Measurements from ENCODE around the gene ANXA2R.
"Not testable (repeated sequence)": the region's sequence is repeated elsewhere in the genome, so short reads cannot be mapped to it uniquely, and the experiment has no call there.

ANXA2R gene

DNA sequence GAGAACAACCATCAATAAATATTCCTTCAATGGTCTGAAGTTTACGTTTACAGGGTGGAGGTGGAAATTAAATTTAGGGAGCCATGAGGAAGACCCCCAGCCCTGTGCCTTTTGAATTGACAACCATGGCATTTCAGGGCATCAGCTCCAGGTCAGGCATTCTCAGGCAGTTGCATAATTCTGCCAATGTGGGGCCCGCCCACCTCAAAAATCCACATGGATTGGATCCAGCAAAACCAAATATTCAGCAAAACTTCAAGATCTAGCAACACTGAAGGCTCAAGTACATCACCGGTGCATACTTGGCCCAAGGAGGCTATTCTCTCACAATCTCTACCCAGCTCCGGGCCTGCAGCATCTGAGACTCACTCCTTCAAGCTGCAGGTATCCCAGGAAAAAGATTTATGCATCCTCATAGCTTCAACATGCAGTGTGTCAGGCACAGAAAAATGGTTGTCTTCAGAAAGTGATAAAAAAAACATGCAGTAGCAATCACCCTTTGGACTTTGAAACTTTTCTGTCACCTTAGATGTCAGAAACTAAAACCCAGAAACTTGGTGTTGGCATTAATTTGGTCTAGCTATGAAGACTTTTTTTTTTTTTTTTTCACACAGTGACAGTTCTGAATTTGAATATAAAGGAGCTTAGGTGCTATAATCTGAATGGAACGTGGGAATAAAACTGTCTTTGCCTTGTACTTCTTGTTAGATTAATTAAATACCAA is 21.4 kb upstream of the ANXA2R start:
- H3K9ac ChIP-seq = no peak overlapping the region
- no peaks in the 10 kb centered on the region for H3K27me3 ChIP-seq (ENCODE audit: control insufficient read depth, insufficient read depth, low read length)
- no peaks in the 10 kb centered on the region for H3K9me3 ChIP-seq (ENCODE audit: control insufficient read depth, low read length)
- H3K4me3 ChIP-seq (ENCODE audit: low read depth, low read length) = no peak overlapping the region
- TF ChIP-seq, protein P1, sequence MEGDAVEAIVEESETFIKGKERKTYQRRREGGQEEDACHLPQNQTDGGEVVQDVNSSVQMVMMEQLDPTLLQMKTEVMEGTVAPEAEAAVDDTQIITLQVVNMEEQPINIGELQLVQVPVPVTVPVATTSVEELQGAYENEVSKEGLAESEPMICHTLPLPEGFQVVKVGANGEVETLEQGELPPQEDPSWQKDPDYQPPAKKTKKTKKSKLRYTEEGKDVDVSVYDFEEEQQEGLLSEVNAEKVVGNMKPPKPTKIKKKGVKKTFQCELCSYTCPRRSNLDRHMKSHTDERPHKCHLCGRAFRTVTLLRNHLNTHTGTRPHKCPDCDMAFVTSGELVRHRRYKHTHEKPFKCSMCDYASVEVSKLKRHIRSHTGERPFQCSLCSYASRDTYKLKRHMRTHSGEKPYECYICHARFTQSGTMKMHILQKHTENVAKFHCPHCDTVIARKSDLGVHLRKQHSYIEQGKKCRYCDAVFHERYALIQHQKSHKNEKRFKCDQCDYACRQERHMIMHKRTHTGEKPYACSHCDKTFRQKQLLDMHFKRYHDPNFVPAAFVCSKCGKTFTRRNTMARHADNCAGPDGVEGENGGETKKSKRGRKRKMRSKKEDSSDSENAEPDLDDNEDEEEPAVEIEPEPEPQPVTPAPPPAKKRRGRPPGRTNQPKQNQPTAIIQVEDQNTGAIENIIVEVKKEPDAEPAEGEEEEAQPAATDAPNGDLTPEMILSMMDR (IDR thresholded peaks at IDR 0.05) = no peak
- peaks cover 5% of the 10 kb centered on the region for H3K79me2 ChIP-seq
- H3K4me2 ChIP-seq (ENCODE audit: low read length) = no peak overlapping the region
- H3K36me3 ChIP-seq (ENCODE audit: control insufficient read depth, insufficient read depth, low read length) = no peaks in the 10 kb centered on the region
- peak overlapping the region; percentile 12 for H3K27ac ChIP-seq
- H2AFZ ChIP-seq = no peak overlapping the region
- H3K4me1 ChIP-seq = peaks cover 5% of the 10 kb centered on the region

DNA sequence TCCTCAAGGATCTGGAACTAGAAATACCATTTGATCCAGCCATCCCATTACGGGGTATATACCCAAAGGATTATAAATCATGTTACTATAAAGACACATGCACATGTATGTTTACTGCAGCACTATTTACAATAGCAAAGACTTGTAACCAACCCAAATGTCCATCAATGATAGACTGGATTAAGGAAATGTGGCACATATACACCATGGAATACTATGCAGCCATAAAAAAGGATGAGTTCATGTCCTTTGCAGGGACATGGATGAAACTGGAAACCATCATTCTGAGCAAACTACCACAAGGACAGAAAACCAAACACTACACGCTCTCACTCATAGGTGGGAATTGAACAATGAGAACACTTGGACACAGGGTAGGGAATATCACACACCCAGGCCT is 19.9 kb upstream of the ANXA2R start:
- not testable (repeated sequence) for H3K27me3 ChIP-seq (ENCODE audit: control insufficient read depth, insufficient read depth, low read length); H3K36me3 ChIP-seq (ENCODE audit: control insufficient read depth, insufficient read depth, low read length); H3K27ac ChIP-seq; H2AFZ ChIP-seq; H3K9me3 ChIP-seq (ENCODE audit: control insufficient read depth, low read length); H3K4me3 ChIP-seq (ENCODE audit: low read depth, low read length); H3K4me1 ChIP-seq; H3K4me2 ChIP-seq (ENCODE audit: low read length); H3K79me2 ChIP-seq; H3K9ac ChIP-seq

DNA sequence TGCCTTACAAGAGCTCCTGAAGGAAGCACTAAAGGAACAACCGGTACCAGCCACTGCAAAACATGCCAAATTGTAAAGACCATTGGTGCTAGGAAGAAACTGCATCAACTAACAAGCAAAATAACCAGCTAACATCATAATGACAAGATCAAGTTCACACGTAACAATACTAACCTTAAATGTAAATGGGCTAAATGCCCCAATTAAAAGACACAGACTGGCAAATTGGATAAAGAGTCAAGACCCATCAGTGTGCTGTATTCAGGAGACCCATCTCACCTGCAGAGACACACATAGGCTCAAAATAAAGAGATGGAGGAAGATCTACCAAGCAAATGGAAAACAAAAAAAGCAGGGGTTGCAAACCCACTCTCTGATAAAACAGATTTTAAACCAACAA is 15.0 kb upstream of the ANXA2R start:
- not testable (repeated sequence) for H3K9me3 ChIP-seq (ENCODE audit: control insufficient read depth, low read length); H2AFZ ChIP-seq

DNA sequence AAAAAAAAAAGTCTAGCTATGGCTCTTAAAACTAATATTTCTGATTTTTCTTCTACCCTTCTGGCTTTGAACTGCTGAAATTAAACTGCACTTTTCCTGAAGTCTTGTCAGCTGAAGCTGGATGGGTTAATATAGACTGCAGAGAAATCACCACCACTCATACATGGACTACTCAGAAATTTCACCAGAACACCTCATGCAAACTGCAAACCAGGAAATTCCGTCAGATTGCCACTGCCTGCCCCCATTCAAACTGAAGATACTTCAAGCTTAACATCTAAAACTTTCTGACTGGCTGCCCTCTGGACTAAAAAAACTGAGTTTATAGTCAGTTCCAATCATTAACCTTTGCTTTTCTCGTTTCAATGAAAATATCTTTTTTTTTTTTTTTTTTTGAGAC is 11.6 kb upstream of the ANXA2R start:
- Histone ChIP-seq H3K27ac (no peak overlapping the region), H3K9me3 (ENCODE audit: control insufficient read depth, low read length) (no peaks in the 10 kb centered on the region), H3K27me3 (ENCODE audit: control insufficient read depth, insufficient read depth, low read length) (no peaks in the 10 kb centered on the region), H3K4me1 (no peaks in the 10 kb centered on the region), H3K9ac (no peak overlapping the region), H3K4me3 (ENCODE audit: low read depth, low read length) (no peak overlapping the region), H2AFZ (no peak overlapping the region), H3K4me2 (ENCODE audit: low read length) (no peak overlapping the region), H3K36me3 (ENCODE audit: control insufficient read depth, insufficient read depth, low read length) (no peaks in the 10 kb centered on the region), H3K79me2 (peaks cover 28% of the 10 kb centered on the region)
- TF ChIP-seq, protein P1 (IDR thresholded peaks at IDR 0.05) = no peak

More for the DNA sequence above, 15.0 kb upstream of the ANXA2R start:
- H3K9ac ChIP-seq; H3K4me2 ChIP-seq (ENCODE audit: low read length); H3K4me3 ChIP-seq (ENCODE audit: low read depth, low read length); H3K27ac ChIP-seq; H3K36me3 ChIP-seq (ENCODE audit: control insufficient read depth, insufficient read depth, low read length); H3K27me3 ChIP-seq (ENCODE audit: control insufficient read depth, insufficient read depth, low read length); H3K4me1 ChIP-seq: not testable (repeated sequence)
- peaks cover 31% of the 10 kb centered on the region for H3K79me2 ChIP-seq

DNA sequence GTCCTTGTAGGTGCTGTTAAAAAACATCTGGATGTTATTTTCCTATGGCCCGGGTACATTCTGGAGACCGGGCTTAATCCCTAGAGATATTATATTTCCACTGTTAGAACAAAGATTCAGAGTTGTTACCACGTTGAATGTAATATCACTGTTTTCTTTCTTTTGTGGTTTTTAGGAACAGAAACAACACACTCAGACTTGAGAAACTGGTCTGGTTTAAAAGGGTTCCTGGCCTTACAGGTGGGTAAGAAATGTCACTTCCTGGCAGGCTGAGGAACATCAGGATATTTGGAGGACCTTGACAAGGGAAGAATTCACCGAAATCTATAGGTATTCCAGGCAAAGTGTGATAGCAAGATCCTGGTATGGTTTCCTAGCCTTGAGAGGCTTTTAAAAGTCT is 10.3 kb upstream of the ANXA2R start:
- TF ChIP-seq, protein P1 (IDR thresholded peaks at IDR 0.05) = no peak
- no peak overlapping the region for H3K4me2 ChIP-seq (ENCODE audit: low read length)
- no peaks in the 10 kb centered on the region for H3K9me3 ChIP-seq (ENCODE audit: control insufficient read depth, low read length)
- no peak overlapping the region for H3K9ac ChIP-seq
- no peaks in the 10 kb centered on the region for H3K36me3 ChIP-seq (ENCODE audit: control insufficient read depth, insufficient read depth, low read length)
- H3K4me1 ChIP-seq = no peaks in the 10 kb centered on the region
- no peak overlapping the region for H3K27ac ChIP-seq
- H3K4me3 ChIP-seq (ENCODE audit: low read depth, low read length) = no peak overlapping the region
- no peaks in the 10 kb centered on the region for H3K27me3 ChIP-seq (ENCODE audit: control insufficient read depth, insufficient read depth, low read length)
- H2AFZ ChIP-seq = no peak overlapping the region
- peaks cover 23% of the 10 kb centered on the region for H3K79me2 ChIP-seq

DNA sequence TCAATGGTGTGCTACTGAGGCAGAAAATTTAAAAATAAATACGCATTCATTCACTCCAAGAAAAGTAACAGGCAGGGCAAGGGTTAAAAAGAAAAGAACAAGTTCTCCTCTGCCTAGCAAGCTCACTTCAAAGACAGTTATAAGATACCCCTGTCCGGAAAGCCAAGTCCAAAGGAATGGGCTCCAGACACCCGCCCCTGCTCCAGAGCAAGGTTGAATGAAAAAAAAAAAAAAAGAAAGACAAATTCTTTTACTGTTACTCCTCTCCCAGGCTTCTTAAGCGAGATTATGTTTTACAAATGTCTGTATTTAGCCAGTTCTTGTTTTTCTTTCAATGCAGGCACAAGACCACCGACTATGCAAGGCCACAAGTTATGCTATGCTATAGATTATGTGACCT is 9.1 kb upstream of the ANXA2R start:
- no peaks in the 10 kb centered on the region for H3K9me3 ChIP-seq (ENCODE audit: control insufficient read depth, low read length)
- no peak overlapping the region for H2AFZ ChIP-seq
- no peak overlapping the region for H3K9ac ChIP-seq
- H3K4me3 ChIP-seq (ENCODE audit: low read depth, low read length) = no peak overlapping the region
- no peak overlapping the region for H3K27ac ChIP-seq
- peaks cover 18% of the 10 kb centered on the region for H3K79me2 ChIP-seq
- no peaks in the 10 kb centered on the region for H3K27me3 ChIP-seq (ENCODE audit: control insufficient read depth, insufficient read depth, low read length)
- TF ChIP-seq, protein P1 (IDR thresholded peaks at IDR 0.05) = no peak
- no peak overlapping the region for H3K4me2 ChIP-seq (ENCODE audit: low read length)
- no peaks in the 10 kb centered on the region for H3K36me3 ChIP-seq (ENCODE audit: control insufficient read depth, insufficient read depth, low read length)
- H3K4me1 ChIP-seq = no peaks in the 10 kb centered on the region
